ENCODE measurements around the gene PLA2R1. TPM values are rescaled to one million over a fixed set of nuclear protein-coding genes. Genes with fewer than 3 reads are reported as not detected.
"Not testable (repeated sequence)": the region's sequence is repeated elsewhere in the genome, so short reads cannot be mapped to it uniquely, and the experiment has no call there.

The PLA2R1 gene
- total RNA-seq, 3 donors from 2014 or later, result 12.5 to 49.9 (median 27.9) TPM

DNA sequence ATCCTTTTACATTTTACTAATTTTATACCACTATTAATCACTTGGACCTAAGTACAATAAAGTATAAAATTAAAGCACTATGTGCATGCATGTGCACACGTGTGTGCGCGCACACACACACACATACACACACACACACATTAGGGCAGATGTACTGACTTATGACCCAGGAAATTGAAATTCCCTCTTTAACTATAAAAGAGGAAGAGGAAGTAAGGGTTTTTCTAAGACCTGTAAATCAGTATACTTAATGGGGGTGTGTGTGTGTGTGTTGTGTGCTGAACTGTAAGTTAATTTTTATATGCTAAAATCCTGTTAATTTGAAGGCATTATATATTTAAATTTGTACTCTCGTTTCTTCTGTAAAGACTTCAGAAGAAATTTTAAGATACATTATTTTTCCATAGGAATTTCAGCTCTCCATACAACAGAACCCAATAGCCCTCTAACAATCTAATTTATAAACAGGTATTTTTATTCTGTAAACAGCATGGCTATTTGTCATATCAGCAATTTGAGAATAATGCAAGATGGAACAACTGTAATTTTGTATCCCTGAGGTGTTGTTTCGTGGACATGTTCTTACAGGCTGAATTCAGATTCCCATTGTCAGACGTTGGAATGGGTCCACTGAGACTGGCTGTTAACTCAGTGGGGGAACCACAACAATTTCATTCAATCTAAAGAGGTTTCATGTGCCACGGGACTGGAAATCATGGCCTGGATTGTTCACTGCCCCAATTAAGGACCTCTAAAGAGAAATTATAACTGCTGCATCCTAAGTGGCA is 90.9 kb downstream of the PLA2R1 start:
- no peak overlapping the region for H3K4me3 ChIP-seq
- DNase-seq (ENCODE audit: low spot score in 2 of 2), result no peak
- no peaks in the 10 kb centered on the region for H3K36me3 ChIP-seq
- TF ChIP-seq POLR2A (IDR thresholded peaks at IDR 0.05) (no peak), POLR2AphosphoS5 (IDR thresholded peaks at IDR 0.05) (no peak)
- TF ChIP-seq, protein P1, sequence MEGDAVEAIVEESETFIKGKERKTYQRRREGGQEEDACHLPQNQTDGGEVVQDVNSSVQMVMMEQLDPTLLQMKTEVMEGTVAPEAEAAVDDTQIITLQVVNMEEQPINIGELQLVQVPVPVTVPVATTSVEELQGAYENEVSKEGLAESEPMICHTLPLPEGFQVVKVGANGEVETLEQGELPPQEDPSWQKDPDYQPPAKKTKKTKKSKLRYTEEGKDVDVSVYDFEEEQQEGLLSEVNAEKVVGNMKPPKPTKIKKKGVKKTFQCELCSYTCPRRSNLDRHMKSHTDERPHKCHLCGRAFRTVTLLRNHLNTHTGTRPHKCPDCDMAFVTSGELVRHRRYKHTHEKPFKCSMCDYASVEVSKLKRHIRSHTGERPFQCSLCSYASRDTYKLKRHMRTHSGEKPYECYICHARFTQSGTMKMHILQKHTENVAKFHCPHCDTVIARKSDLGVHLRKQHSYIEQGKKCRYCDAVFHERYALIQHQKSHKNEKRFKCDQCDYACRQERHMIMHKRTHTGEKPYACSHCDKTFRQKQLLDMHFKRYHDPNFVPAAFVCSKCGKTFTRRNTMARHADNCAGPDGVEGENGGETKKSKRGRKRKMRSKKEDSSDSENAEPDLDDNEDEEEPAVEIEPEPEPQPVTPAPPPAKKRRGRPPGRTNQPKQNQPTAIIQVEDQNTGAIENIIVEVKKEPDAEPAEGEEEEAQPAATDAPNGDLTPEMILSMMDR (IDR thresholded peaks at IDR 0.05), result no peak
- no peak overlapping the region for H3K27ac ChIP-seq
- H3K9me3 ChIP-seq, result no peaks in the 10 kb centered on the region
- no peaks in the 10 kb centered on the region for H3K27me3 ChIP-seq
- H3K4me1 ChIP-seq, result no peaks in the 10 kb centered on the region
- intact Hi-C loops (cut with DNase I; ENCODE audit: low total_unique reads), result no loop called here

DNA sequence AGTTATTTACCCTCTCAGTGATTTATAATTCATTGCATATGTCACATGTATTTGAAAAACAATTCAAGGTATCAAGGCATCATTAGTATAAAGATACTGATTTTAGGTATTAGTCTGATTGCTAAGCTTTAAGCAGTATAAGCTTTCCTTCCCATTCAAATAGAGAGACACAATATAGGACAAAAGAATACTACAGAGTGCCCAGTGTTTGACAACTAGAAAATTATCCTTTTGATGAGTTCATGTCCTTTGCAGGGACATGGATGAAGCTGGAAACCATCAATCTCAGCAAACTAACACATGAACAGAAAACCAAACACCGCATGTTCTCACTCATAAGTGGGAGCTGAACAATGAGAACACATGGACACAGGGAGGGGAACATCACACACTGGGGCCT is 91.9 kb downstream of the PLA2R1 start:
- H3K4me3 ChIP-seq; H3K9me3 ChIP-seq; H3K27ac ChIP-seq; DNase-seq (ENCODE audit: low spot score in 2 of 2); H3K4me1 ChIP-seq; intact Hi-C loops (cut with DNase I; ENCODE audit: low total_unique reads); H3K36me3 ChIP-seq; H3K27me3 ChIP-seq: not testable (repeated sequence)

DNA sequence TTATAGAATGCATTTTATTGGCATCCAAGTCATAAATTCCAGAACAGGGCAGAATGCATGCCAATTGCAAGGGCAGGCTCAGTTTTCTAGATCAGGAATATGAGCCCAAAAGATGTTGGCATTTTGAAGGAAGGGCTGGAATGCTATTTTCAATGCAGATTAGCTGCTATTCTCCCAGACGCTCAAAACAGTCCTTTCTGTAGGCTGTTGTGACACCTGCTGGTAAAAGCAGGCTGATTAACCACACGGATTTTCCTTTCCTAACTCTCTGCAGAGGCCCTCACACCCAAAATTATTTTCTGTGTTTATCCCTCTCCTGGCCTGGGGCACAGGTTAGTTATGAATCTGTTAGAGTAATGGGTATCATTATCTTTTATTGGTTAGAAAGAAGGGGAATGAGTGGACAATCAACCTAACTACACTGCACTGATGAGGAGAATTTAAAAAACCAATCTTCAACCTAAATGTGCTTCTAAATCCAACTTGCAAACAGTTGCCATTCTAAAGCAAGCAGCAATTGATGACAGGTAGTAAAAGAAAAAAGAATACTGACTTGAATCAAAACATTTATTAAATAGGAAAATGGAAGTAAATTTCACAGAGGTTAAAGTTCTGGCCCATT is 94.0 kb downstream of the PLA2R1 start:
- H3K9me3 ChIP-seq, result no peaks in the 10 kb centered on the region
- H3K4me1 ChIP-seq, result no peaks in the 10 kb centered on the region
- no peak for DNase-seq (ENCODE audit: low spot score in 2 of 2)
- TF ChIP-seq, protein P1 (IDR thresholded peaks at IDR 0.05), result peak in 2 of 3 donors; percentile 16 to 39
- TF ChIP-seq POLR2AphosphoS5 (IDR thresholded peaks at IDR 0.05) (no peak), POLR2A (IDR thresholded peaks at IDR 0.05) (no peak)
- H3K27me3 ChIP-seq, result no peaks in the 10 kb centered on the region
- no peak overlapping the region for H3K27ac ChIP-seq
- intact Hi-C loops (cut with DNase I; ENCODE audit: low total_unique reads), result no loop called here
- H3K36me3 ChIP-seq, result no peaks in the 10 kb centered on the region
- no peak overlapping the region for H3K4me3 ChIP-seq

DNA sequence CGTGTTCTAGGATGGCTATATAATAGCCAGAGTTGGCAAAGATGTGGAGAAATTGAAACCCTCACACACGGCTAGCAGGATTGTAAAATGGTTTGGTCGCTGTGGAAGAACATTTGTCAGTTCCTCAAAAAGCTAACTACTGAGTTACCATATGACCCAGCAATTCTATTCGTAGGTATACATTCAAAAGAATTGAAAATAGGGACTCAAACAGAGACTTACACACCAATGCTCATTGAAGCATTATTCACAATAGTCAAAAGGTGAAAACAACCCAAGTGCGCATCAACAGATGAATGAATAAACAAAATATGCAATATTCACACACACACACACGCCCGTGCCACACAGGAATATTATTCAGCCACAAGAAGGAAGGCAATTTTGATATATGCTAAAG is 98.7 kb downstream of the PLA2R1 start:
- Histone ChIP-seq H3K36me3 (no peaks in the 10 kb centered on the region), H3K9me3 (no peaks in the 10 kb centered on the region), H3K27ac (no peak overlapping the region), H3K4me3 (no peak overlapping the region), H3K27me3 (no peaks in the 10 kb centered on the region), H3K4me1 (no peaks in the 10 kb centered on the region)
- TF ChIP-seq POLR2AphosphoS5 (IDR thresholded peaks at IDR 0.05), result no peak
- TF ChIP-seq POLR2A (IDR thresholded peaks at IDR 0.05), result no peak
- TF ChIP-seq, protein P1 (IDR thresholded peaks at IDR 0.05), result no peak
- intact Hi-C loops (cut with DNase I; ENCODE audit: low total_unique reads), result no loop called here
- DNase-seq (ENCODE audit: low spot score in 2 of 2), result no peak

DNA sequence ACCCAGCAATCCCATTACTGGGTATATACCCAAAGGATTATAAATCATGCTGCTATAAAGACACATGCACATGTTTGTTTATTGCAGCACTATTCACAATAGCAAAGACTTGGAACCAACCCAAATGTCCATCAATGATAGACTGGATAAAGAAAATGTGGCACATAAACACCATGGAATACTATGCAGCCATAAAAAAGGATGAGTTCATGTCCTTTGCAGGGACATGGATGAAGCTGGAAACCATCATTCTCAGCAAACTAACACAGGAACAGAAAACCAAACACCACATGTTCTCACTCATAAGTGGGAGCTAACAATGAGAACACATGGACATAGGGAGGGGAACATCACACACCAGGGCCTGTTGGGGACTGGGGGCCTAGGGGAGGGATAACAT is 99.9 kb downstream of the PLA2R1 start:
- H3K36me3 ChIP-seq; H3K27ac ChIP-seq; H3K9me3 ChIP-seq; H3K4me3 ChIP-seq; intact Hi-C loops (cut with DNase I; ENCODE audit: low total_unique reads); H3K4me1 ChIP-seq; H3K27me3 ChIP-seq; DNase-seq (ENCODE audit: low spot score in 2 of 2): not testable (repeated sequence)

DNA sequence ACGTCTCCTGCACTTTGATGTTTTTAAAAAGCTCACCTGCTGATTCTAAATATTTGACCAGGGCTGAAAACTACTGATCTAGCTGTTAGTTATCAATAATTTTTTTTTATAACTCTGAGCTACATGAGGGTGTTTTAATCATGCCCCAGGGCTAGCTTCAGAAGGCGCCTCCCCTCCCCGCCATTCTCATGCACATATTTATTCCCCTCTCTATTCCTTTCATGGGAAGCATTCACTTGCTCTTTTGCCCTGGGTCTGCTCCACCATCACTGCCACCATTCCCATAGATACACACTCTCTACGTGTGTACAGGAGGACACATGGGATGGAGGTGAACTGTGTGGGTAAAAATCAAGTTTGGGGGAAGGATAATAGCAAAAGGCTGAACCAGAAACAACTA is 101.0 kb downstream of the PLA2R1 start:
- no peaks in the 10 kb centered on the region for H3K27me3 ChIP-seq
- no peaks in the 10 kb centered on the region for H3K4me1 ChIP-seq
- no peak overlapping the region for H3K4me3 ChIP-seq
- H3K36me3 ChIP-seq, result no peaks in the 10 kb centered on the region
- intact Hi-C loops (cut with DNase I; ENCODE audit: low total_unique reads), result no loop called here
- TF ChIP-seq POLR2A (IDR thresholded peaks at IDR 0.05) (no peak), POLR2AphosphoS5 (IDR thresholded peaks at IDR 0.05) (no peak)
- TF ChIP-seq, protein P1 (IDR thresholded peaks at IDR 0.05), result no peak
- no peaks in the 10 kb centered on the region for H3K9me3 ChIP-seq
- peak overlapping the region in 1 of 2 donors; percentile 37 for H3K27ac ChIP-seq
- DNase-seq (ENCODE audit: low spot score in 2 of 2), result no peak
